HCT116 (cell line): ENCODE measurements around the gene TFB2M. TPM values are rescaled to one million over a fixed set of nuclear protein-coding genes. Genes with fewer than 3 reads are reported as not detected.

Experiments used
- ATAC-seq: fragments of 200-7000 bp; cut with Tn5 transposase; 2 replicates; pipeline ENCODE4 v1.9.1; 2020; ENCODE audit warnings: mild to moderate bottlenecking, moderate library complexity
- BruUV-seq: library from RNA; stranded (reverse); fragments of 400-500 nt; replicated peaks from 2 replicates; lab custom pipeline; 2021; lab: Mats Ljungman, UMichigan
- CTCF ChIA-PET: fragments of 300-600 bp; sonication (Branson Sonifier 250); formaldehyde crosslinking; loops from one replicate; lab custom pipeline; 2021; ENCODE audit warnings: antibody characterized with exemption; lab: Charles Lee
- POLR2A ChIA-PET: fragments of 300-600, 350-600 bp; sonication (Branson Sonifier 250); formaldehyde crosslinking; loops from one replicate; lab custom pipeline; 2021; ENCODE audit warnings: antibody characterized with exemption; lab: Charles Lee
- RAD21 ChIA-PET, 2 experiments: fragments of 300-600 bp; sonication (Branson Sonifier 250); formaldehyde crosslinking; loops; one replicate each; lab custom pipeline; 2023; ENCODE audit warnings: low total read pairs in 2 of 2; ENCODE audit not compliant: uncharacterized antibody in 2 of 2, unreplicated experiment in 2 of 2, low non-redundant PET in 1 of 2; lab: Charles Lee
- DNase-seq: peaks from one replicate; pipeline ENCODE4 v3.0.0-alpha.2; 2010; ENCODE audit warnings: low read depth, low spot score
- H2AFZ ChIP-seq: fragments of 200-600 bp; shearing (Covaris generic), sonication (generic); 2 replicates; pipeline ENCODE4 v1.6.1; 2017; ENCODE audit warnings: low read depth, mixed run types, mixed read lengths, antibody characterized with exemption, low read length; ENCODE audit not compliant: poor library complexity, severe bottlenecking
- H3K27ac ChIP-seq: 2 replicates; pipeline ENCODE4 v1.5.1; 2012; ENCODE audit warnings: low read depth, low read length
- H3K27me3 ChIP-seq: fragments of 200-600 bp; sonication (generic); 2 replicates; pipeline ENCODE4 v1.6.1; 2016; ENCODE audit warnings: mixed run types, low read length, mixed read lengths; ENCODE audit not compliant: insufficient read depth
- H3K36me3 ChIP-seq, 2 experiments: fragments of 200-500 bp in 1 of 2; fragments of 200-600 bp in 1 of 2; sonication (Bioruptor generic) in 1 of 2; sonication (generic) in 1 of 2; 2 replicates each; pipeline versions ENCODE4 v1.5.1 to v1.6.1; 2014 to 2016; ENCODE audit warnings: low read length in 2 of 2, inconsistent platforms in 1 of 2, mixed read lengths in 1 of 2, mixed run types in 1 of 2; ENCODE audit not compliant: insufficient read depth in 2 of 2, control insufficient read depth in 1 of 2
- H3K4me1 ChIP-seq, 2 experiments: fragments of 200-600 bp in 1 of 2; sonication (generic) in 1 of 2; 2 replicates each; pipeline versions ENCODE4 v1.5.1 to v1.6.1; 2012 to 2017; ENCODE audit warnings: low read length in 2 of 2, inconsistent platforms in 1 of 2, mild to moderate bottlenecking in 1 of 2, mixed read lengths in 1 of 2, mixed run types in 1 of 2, moderate library complexity in 1 of 2; ENCODE audit not compliant: insufficient read depth in 2 of 2, control insufficient read depth in 1 of 2
- H3K4me2 ChIP-seq: fragments of 200-600 bp; sonication (generic); 2 replicates; pipeline ENCODE4 v1.6.1; 2017; ENCODE audit warnings: mixed run types, low read length, mixed read lengths
- H3K4me3 ChIP-seq, 2 experiments: fragments of 200-600 bp in 1 of 2; sonication (generic) in 1 of 2; replicated peaks in 1 of 2; 2 replicates each; pipeline ENCODE4 v1.5.1; 2011 to 2016; ENCODE audit warnings: low read length in 2 of 2, control low read depth in 1 of 2, low read depth in 1 of 2, mild to moderate bottlenecking in 1 of 2, mixed read lengths in 1 of 2, mixed run types in 1 of 2
- H3K79me2 ChIP-seq: fragments of 200-600 bp; sonication (generic); 2 replicates; pipeline ENCODE4 v1.6.1; 2017; ENCODE audit warnings: mild to moderate bottlenecking, mixed run types, low read length, moderate library complexity, mixed read lengths; ENCODE audit not compliant: insufficient read depth
- H3K9ac ChIP-seq: fragments of 200-600 bp; sonication (generic); 2 replicates; pipeline ENCODE4 v1.6.1; 2016; ENCODE audit warnings: low read length, mixed read lengths
- H3K9me2 ChIP-seq: fragments of 200-600 bp; sonication (generic), shearing (Covaris generic); 2 replicates; pipeline ENCODE4 v1.6.1; 2017; ENCODE audit warnings: mixed run types, mild to moderate bottlenecking, moderate library complexity; ENCODE audit not compliant: insufficient read depth
- H3K9me3 ChIP-seq, 2 experiments: fragments of 200-500 bp in 1 of 2; fragments of 200-600 bp in 1 of 2; sonication (Bioruptor generic) in 1 of 2; sonication (generic) in 1 of 2; 2 replicates each; pipeline ENCODE4 v1.6.1; 2014 to 2017; ENCODE audit warnings: low read length in 2 of 2, mixed read lengths in 2 of 2, inconsistent platforms in 1 of 2, low read depth in 1 of 2, mild to moderate bottlenecking in 1 of 2, mixed run types in 1 of 2, moderate library complexity in 1 of 2; ENCODE audit not compliant: control insufficient read depth in 1 of 2, insufficient read depth in 1 of 2
- H4K20me1 ChIP-seq: fragments of 200-600 bp; sonication (generic), shearing (Covaris generic); 2 replicates; pipeline ENCODE4 v1.6.1; 2017; ENCODE audit warnings: mixed run types, mild to moderate bottlenecking, moderate library complexity; ENCODE audit not compliant: insufficient read depth
- ATF3 ChIP-seq: IDR thresholded peaks from 2 replicates; pipeline ENCODE4 v1.6.1; 2012
- CBX3 ChIP-seq: IDR thresholded peaks from 2 replicates; pipeline ENCODE4 v1.6.1; 2012; ENCODE audit warnings: low read depth
- EGR1 ChIP-seq: IDR thresholded peaks from 2 replicates; pipeline ENCODE4 v1.6.1; 2012; ENCODE audit warnings: low read depth
- EZH2 ChIP-seq: fragments of 200-600 bp; sonication (generic); IDR thresholded peaks from 2 replicates; pipeline ENCODE4 v1.6.1; 2017; ENCODE audit warnings: antibody characterized with exemption, mixed run types
- EZH2phosphoT487 ChIP-seq: fragments of 200-600 bp; IDR thresholded peaks from 2 replicates; pipeline ENCODE4 v1.6.1; 2018; ENCODE audit warnings: antibody characterized with exemption, borderline replicate concordance
- FOSL1 ChIP-seq: IDR thresholded peaks from 2 replicates; pipeline ENCODE4 v1.6.1; 2012; ENCODE audit warnings: low read depth
- JUND ChIP-seq: IDR thresholded peaks from 2 replicates; pipeline ENCODE4 v1.6.1; 2012
- POLR2A ChIP-seq: IDR thresholded peaks from 2 replicates; pipeline ENCODE4 v1.7.0; 2011; ENCODE audit warnings: borderline replicate concordance; ENCODE audit not compliant: insufficient read depth, insufficient read length; ENCODE audit errors: extremely low read depth
- POLR2AphosphoS5 ChIP-seq: IDR thresholded peaks from 2 replicates; pipeline ENCODE4 v1.6.1; 2011; ENCODE audit warnings: mild to moderate bottlenecking, low read depth, low read length, moderate library complexity
- RAD21 ChIP-seq: IDR thresholded peaks from 2 replicates; pipeline ENCODE4 v1.6.1; 2012; ENCODE audit warnings: low read depth, mild to moderate bottlenecking
- SP1 ChIP-seq: IDR thresholded peaks from 2 replicates; pipeline ENCODE4 v1.6.1; 2012; ENCODE audit warnings: low read depth
- SRF ChIP-seq: IDR thresholded peaks from 2 replicates; pipeline ENCODE4 v1.6.1; 2012; ENCODE audit warnings: low read depth
- ZBTB33 ChIP-seq: IDR thresholded peaks from 2 replicates; pipeline ENCODE4 v1.6.1; 2011; ENCODE audit warnings: mild to moderate bottlenecking, low read length, moderate library complexity; ENCODE audit not compliant: insufficient replicate concordance; ENCODE audit errors: extremely low read depth
- intact Hi-C: fragments of 100-400 bp; cut with micrococcal nuclease; formaldehyde crosslinking; loops from 2 replicates; pipeline ENCODE4 v1.10.0; 2022
- total RNA-seq: library from RNA; stranded (reverse); gene quantifications from one replicate; pipeline ENCODE4 v1.2.1, GENCODE V29; 2021; ENCODE audit not compliant: unreplicated experiment
- TF ChIP-seq, protein P1 (sequence below): IDR thresholded peaks from 2 replicates; pipeline ENCODE4 v1.6.1; 2012; ENCODE audit warnings: low read depth
- TF ChIP-seq, protein P2 (sequence below): IDR thresholded peaks from 2 replicates; pipeline ENCODE4 v1.6.1; 2012
- TF ChIP-seq, protein P3 (sequence below), 3 experiments: fragments of 200-600 bp in 1 of 3; sonication (generic) in 1 of 3; IDR thresholded peaks in 2 of 3; conservative IDR thresholded peaks in 1 of 3; 2 replicates each; pipeline ENCODE4 v1.5.1; 2012 to 2017; ENCODE audit warnings: low read depth in 2 of 3, low read length in 2 of 3, antibody characterized with exemption in 1 of 3, borderline replicate concordance in 1 of 3, control low read depth in 1 of 3, mild to moderate bottlenecking in 1 of 3, mixed read lengths in 1 of 3, mixed run types in 1 of 3, moderate library complexity in 1 of 3; ENCODE audit not compliant: insufficient read depth in 1 of 3

Gene TFB2M
- total RNA-seq, 1 experiment from 2014 or later: 24.4 TPM

DNA sequence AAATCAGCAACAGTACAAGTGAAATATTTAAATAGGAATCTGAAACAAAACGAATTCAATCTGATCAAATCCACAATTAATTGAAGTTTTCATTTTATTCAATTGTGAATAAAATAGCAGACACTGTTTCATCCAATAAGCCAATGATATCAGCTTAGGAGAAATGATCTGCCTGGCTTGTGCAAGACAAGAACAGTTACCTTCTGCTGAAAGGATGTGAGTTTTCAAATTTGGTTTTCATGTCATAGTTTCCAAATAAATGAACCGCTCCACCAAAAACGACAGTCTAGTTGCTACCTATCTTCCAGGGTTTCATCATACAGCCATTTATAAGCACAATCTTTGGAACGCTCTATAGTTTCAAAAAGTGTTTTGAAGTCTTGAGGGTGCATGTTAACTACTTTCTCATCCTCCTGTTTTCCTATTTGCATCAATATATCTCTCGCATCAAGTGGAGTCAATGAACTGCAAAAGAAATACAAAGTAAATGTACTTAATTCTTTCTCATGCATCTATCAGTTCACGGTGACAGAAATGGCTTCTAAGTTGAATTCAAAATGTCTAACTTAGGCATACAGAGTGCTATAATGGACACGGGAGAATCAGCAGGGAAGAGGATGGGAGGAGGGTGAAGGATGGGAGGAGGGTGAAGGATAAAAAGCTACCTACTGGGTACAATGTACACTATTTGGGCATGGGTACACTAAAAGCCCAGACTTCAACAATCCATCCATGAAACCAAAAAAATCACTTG is 25.1 kb downstream of the TFB2M start:
- no TSS peak for BruUV-seq
- Histone ChIP-seq H3K27ac (no peak overlapping the region), H3K4me3 (no peak overlapping the region)
- intact Hi-C loops: no loop called here
- TF ChIP-seq, protein P1, sequence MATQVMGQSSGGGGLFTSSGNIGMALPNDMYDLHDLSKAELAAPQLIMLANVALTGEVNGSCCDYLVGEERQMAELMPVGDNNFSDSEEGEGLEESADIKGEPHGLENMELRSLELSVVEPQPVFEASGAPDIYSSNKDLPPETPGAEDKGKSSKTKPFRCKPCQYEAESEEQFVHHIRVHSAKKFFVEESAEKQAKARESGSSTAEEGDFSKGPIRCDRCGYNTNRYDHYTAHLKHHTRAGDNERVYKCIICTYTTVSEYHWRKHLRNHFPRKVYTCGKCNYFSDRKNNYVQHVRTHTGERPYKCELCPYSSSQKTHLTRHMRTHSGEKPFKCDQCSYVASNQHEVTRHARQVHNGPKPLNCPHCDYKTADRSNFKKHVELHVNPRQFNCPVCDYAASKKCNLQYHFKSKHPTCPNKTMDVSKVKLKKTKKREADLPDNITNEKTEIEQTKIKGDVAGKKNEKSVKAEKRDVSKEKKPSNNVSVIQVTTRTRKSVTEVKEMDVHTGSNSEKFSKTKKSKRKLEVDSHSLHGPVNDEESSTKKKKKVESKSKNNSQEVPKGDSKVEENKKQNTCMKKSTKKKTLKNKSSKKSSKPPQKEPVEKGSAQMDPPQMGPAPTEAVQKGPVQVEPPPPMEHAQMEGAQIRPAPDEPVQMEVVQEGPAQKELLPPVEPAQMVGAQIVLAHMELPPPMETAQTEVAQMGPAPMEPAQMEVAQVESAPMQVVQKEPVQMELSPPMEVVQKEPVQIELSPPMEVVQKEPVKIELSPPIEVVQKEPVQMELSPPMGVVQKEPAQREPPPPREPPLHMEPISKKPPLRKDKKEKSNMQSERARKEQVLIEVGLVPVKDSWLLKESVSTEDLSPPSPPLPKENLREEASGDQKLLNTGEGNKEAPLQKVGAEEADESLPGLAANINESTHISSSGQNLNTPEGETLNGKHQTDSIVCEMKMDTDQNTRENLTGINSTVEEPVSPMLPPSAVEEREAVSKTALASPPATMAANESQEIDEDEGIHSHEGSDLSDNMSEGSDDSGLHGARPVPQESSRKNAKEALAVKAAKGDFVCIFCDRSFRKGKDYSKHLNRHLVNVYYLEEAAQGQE: no peak
- no peak for TF ChIP-seq RAD21
- TF ChIP-seq JUND: no peak
- no peak for TF ChIP-seq CBX3
- no peak for TF ChIP-seq POLR2AphosphoS5
- no peak for TF ChIP-seq EGR1
- no peak for TF ChIP-seq SP1
- TF ChIP-seq, protein P2, sequence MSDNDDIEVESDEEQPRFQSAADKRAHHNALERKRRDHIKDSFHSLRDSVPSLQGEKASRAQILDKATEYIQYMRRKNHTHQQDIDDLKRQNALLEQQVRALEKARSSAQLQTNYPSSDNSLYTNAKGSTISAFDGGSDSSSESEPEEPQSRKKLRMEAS: no peak
- no peak for TF ChIP-seq POLR2A
- no peak for TF ChIP-seq FOSL1
- TF ChIP-seq, protein P3, sequence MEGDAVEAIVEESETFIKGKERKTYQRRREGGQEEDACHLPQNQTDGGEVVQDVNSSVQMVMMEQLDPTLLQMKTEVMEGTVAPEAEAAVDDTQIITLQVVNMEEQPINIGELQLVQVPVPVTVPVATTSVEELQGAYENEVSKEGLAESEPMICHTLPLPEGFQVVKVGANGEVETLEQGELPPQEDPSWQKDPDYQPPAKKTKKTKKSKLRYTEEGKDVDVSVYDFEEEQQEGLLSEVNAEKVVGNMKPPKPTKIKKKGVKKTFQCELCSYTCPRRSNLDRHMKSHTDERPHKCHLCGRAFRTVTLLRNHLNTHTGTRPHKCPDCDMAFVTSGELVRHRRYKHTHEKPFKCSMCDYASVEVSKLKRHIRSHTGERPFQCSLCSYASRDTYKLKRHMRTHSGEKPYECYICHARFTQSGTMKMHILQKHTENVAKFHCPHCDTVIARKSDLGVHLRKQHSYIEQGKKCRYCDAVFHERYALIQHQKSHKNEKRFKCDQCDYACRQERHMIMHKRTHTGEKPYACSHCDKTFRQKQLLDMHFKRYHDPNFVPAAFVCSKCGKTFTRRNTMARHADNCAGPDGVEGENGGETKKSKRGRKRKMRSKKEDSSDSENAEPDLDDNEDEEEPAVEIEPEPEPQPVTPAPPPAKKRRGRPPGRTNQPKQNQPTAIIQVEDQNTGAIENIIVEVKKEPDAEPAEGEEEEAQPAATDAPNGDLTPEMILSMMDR (IDR thresholded peaks at IDR 0.05 in 2 of 3, conservative IDR thresholded peaks at IDR 0.05 in 1 of 3; ENCODE audit: borderline replicate concordance in 1 of 3, insufficient read depth in 1 of 3, low read depth in 2 of 3, low read length in 2 of 3): no peak
- TF ChIP-seq ATF3: no peak
- no peak for TF ChIP-seq SRF
- no peak for TF ChIP-seq EZH2phosphoT487
- TF ChIP-seq ZBTB33: no peak
- TF ChIP-seq EZH2: no peak
- TF ChIP-seq, all 23 proteins: peak for 0
- H3K9ac ChIP-seq: no peak overlapping the region
- RAD21 ChIA-PET: no interaction called here
- POLR2A ChIA-PET: no interaction called here
- H3K9me3 ChIP-seq: no peaks in the 10 kb centered on the region
- CTCF ChIA-PET: no interaction called here
- no peaks in the 10 kb centered on the region for H3K79me2 ChIP-seq
- ATAC-seq: no peak
- no peak overlapping the region for H3K4me2 ChIP-seq
- peaks cover 24 to 28% of the 10 kb centered on the region in 2 experiments; a peak in 3 of 4 replicates for H3K36me3 ChIP-seq
- H3K9me2 ChIP-seq: no peaks in the 10 kb centered on the region
- H2AFZ ChIP-seq: no peak overlapping the region
- no peak for DNase-seq
- no peaks in the 10 kb centered on the region for H4K20me1 ChIP-seq
- no peaks in the 10 kb centered on the region for H3K27me3 ChIP-seq
- H3K4me1 ChIP-seq: no peaks in the 10 kb centered on the region
